ENCODE results near the gene KDM2A.
A peak's percentile ranks its signal among the peaks of the same experiment; 100 is the strongest.

The KDM2A gene

DNA sequence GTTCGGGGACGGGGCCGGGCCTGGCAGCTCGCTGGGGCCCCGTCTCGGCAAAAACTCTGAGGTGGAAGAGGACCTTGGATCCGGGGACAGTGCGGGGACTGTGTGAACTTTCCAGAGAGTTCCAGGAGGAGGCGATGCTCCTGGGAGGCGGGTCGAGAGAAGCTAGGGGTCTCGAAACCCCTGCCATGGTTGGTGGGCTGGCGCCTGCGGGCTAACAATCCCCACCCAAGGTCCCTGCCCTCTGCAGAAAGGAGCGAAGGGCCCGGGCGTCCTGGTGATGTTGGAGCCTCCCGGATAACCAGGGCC is 142.5 kb downstream of the KDM2A start:
- no peak for DNase-seq (ENCODE audit: low read depth)

DNA sequence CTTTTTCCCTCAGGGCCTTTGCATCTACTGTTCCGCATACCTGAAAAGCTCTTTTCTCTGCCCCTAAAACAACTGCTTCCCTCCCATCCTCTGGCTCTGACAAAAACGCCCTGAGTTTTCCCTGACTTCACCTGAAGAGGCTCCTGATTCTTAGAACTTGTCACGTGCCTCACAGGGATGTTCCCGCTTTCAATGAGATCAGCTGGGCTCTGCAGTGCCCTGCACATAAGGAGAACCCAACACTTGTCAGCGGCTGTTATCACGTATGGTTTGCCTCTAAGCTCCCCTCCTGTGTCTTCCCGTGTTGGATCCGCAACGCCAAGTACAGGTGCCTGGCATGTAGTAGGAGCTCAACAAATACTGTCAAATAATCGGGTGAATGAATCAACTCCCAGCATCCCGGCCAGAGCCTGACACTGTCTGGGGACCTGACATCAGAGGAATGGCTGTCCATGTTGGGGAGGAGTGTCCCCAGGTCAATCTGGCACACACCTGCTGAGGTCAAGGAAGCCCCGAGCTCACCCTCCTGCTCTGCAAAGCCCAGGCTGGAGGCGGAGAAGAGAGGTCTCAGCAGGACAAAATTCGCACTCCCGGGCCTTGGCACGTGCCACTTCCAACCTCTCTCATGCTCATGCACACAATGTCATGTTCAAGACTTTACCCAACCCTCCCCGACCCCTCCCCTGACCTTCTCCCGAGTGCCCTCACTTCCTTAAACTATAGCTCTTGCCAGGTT is 143.1 kb downstream of the KDM2A start:
- no peak for DNase-seq (ENCODE audit: low read depth)

DNA sequence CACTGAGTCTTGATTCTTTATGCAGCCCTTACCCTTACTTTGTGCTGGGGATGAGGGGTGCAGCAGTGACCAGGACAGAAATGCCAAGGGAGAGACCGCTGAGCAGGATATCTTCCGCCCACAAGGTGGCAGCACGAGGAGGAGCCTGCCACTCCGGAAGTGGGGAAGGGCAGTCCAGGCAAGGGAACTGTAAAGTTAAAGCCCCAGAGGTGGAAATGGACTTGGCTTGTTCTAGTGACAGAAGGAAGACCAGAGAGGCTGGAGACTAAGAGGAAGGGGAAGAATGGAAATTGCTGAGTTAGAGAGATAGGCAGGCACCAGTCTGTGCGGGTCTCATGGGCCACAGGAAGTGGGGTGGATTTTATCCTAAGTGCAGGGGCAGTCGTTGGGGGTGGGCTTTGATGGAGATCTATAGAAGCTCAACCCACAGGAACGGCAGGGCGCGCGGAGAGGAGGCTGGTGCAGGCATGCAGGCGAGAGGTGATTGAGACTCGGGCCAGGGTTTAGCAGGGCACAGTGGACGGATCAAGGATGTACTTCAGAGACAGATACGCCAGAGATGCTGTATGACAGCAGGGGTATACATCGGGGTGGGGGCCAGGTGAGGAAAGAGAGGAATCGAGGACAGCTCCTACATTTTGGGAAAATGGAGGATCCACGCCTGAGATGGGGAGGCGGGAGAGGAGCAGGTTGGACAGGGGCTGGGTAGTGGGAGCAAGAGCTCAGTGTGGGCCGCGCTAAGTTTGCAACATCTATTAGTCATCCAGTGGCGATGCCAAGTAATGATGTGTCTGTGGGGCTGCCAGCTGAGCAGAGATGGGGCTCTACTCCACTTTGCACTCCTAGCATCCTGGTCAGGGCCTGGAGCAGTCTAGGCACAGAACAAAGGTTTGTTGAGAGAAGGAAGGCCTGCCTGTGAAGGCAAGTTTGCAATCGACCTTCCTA is 143.9 kb downstream of the KDM2A start:
- peak; percentile 57 for DNase-seq (ENCODE audit: low read depth)

DNA sequence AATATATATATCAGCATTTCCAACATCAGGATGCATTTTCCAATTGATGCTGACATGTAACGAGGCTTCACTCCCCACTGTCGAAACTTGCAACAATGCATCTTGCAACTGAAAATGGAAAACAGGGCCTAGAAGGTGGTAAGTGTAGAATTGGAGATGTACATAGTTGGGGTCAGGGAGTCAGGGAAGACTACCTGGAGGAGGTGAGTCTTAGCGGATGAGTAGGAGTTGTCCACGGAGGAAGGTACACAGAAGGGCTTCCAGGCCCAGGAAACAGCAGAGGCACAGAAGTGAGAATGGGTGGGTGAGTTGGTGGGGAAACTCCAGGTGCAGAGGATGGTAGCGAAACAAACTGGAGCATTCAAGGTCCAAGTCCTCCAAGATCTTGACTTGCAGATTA is 145.2 kb downstream of the KDM2A start:
- DNase-seq (ENCODE audit: low read depth), result no peak

DNA sequence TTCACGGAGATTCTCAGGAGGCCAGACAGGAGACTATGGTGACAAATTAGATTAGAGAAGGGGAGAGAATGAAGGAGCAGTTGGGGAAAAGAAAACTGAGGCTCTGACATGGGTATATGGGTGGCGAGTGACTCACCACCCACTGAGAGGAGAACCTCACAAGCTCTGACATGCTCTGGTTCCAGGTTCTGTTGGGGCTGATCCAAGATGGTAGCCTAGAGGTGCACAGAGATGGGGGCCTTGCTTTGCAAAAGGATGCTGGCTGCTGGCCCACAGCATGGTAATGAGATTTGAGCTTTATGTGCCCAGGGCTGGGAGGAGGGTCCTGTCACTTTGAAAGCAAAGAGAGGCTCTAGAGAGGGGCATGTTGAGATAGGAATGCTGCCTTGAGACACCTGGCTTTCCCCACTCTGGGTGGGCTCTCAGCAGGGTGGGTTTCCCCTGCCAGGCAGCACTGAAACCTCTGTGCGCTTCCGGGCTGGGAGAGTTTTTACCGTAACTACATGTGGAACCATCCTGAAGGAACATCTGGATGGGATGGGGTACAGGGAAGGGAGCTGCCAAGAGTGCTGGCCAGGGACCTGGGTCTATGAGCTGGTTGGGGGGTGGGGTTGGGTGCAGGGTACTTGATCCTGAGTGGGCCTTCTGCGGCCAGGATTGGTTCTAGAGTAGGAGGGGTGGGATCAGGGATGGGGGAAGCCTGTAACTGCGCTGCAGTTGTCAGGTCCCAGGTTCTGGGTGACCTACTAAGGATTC is 146.0 kb downstream of the KDM2A start:
- DNase-seq (ENCODE audit: low read depth), result no peak

DNA sequence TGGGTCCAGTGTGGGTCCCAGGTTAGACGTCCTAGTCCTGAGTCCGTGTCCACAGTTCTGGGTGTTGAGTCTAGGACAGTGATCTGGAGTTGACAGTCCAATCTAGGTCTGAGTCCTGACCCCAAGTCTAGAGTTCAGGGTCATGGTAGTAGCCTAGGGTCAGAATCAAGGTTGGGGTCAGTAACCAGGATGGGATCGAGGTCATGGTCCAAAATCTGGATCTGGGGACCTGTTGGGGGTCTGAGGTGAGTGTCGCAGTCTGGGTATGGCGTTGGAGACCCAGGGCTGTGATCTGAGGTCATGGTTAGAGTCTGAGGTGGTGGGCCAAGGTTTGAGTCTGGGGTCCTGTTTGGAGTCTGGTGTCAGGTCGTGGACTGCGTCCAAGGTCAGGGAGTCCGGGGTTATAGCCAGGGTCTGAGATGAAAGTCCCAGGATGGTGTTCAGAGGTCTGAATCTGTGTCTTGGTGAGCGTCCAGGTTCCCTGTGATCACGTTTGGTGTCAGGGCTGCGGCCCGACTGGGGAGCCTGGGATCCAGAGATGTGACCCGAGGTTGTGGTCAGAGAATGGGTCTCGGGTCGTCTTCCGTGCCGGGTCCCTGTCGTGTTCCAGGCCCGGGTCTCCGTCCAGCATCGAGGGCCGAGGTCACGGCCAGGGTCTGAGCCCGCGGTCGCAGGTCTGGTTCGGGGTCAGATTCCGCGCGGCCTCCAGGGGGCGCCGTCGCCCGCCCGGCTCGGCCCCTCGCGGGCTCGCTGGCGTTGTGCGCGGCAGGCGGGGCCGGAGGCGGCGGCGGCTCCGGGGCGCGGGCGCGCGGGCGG is 146.8 kb downstream of the KDM2A start:
- DNase-seq (ENCODE audit: low read depth), result peak; percentile 67

DNA sequence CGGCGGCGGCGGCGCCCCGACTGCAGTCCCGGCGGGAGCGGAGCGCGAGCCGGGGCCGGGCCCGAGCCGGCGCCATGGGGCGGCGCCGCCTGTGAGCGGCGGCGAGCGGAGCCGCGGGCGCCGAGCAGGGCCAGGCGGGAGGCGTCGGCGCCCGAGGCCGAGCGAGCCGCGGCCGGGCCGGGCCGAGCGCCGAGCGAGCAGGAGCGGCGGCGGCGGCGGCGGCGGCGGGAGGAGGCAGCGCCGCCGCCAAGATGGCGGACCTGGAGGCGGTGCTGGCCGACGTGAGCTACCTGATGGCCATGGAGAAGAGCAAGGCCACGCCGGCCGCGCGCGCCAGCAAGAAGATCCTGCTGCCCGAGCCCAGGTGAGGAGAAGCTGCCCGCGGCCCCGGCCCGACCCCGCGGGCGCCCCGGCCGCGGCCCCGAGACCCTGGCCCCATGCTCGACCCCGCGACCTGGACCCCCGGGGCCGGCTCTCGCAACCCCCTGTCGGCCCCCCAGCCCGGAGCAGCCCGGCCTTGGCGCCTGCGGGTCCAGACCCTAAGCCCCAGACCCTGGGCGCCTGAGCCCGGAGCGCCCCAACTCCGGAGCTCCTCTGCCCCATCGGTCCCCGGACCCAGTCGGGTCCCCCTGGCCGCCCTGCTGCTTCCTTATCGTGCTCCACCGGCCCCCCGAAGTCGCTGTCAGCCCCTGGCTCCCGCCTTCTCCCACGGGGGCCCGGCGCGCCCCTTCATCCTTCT is 147.6 kb downstream of the KDM2A start, which contains the start of gene GRK2:
Gene GRK2, plus strand, starts transcription at position 25 of the 739 bp plus-strand sequence. Its CDS starts 227 bp downstream, at position 252.
- DNase-seq (ENCODE audit: low read depth), result no peak

DNA sequence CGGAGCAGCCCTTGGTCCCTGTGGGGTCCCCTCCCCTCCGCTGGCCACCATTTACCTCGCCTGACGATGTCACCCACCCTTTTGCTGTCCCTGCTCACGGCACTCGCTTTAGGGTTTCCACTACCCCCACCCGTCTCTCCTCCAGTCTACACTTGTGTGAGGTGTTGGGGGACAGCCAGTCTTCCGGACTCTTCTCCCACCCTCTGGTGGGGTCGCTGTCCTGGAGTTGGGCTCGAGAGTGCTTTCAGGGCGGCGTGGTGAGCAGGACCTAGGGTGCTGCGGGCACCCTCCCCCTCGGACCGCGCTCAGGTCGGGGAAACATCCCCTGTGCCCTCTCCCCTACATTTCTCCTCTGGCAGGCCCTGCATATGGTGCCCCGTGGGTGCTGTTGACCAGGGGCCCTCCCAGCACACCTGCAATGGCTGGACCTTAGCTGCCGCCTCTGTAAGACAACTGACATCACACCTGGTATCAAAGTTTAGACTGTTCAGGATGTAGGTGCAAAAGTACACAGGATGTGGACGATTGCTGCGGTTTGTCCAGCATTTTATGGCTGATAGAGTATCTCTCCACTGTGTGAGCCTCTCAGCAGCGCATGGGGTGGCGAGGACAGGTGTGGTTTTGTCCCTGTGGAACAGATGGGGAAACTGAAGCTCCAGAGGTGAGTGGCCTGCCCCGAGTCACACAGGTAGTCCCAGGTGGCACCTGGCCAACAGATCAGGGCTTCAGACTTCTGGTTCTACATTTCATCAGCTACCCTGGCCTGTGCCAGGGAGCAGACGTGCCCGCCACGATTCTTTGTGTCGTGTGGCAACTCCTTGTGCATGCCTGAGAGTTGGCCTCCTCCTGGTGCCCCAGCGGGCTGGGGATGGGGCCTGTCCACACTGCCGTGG is 148.4 kb downstream of the KDM2A start:
- DNase-seq (ENCODE audit: low read depth), result no peak

DNA sequence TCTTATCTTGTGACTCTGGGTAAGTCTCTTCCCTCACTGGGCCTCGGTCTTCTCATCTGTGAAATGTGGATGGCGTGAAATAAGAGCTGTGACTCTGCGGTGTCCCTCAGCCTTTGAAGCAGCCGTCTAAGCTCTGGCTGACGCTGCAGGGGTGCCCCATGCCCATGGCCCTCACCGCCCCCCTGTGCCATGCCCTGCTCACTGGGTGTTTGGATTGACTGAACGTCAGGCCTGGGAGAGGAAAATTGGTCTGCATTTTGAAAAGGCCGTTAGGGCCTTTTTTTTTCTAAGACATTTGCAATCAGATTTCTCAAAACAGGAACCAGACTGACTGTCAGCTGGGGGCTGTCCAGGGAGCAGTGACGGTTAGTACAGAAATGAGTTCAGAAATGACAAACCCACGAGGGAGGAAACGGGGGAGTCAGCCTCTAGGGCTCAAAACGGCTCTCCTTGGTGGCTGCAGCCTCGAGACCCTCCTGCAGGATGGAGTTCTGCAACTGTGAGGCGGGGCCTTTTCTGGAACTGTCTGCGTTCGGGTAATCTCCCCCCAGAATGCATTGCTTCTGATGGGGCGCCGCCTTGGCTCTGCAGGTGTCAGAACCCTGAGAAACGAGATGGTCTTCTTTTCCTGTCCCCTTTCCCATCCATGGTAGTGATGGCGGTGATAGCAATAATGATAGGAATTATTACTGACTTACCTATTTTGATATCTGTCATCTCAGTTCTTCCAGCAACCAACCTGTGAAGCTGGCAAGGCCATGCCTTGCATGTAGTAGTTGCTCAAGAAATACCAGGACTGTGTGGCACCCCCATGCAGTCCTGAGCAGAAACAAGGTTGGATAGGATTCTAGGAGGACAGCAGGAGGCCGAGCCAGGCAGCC is 149.3 kb downstream of the KDM2A start:
- DNase-seq (ENCODE audit: low read depth), result no peak

DNA sequence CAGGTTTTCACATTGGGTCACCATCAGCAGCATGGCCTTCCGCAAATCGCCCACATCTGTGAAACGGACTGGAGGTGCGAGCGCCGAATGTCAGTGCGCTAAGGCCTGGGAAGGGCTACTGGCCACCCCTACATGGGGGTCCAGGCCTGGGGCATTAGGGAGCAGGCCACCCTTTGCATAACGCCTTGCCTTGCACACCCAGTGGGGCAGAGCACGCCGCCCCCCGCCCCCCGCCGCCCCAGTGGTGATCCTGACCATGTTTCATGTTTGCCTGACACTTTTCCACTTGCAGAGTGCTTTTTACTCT is 149.9 kb downstream of the KDM2A start:
- DNase-seq (ENCODE audit: low read depth), result no peak

DNA sequence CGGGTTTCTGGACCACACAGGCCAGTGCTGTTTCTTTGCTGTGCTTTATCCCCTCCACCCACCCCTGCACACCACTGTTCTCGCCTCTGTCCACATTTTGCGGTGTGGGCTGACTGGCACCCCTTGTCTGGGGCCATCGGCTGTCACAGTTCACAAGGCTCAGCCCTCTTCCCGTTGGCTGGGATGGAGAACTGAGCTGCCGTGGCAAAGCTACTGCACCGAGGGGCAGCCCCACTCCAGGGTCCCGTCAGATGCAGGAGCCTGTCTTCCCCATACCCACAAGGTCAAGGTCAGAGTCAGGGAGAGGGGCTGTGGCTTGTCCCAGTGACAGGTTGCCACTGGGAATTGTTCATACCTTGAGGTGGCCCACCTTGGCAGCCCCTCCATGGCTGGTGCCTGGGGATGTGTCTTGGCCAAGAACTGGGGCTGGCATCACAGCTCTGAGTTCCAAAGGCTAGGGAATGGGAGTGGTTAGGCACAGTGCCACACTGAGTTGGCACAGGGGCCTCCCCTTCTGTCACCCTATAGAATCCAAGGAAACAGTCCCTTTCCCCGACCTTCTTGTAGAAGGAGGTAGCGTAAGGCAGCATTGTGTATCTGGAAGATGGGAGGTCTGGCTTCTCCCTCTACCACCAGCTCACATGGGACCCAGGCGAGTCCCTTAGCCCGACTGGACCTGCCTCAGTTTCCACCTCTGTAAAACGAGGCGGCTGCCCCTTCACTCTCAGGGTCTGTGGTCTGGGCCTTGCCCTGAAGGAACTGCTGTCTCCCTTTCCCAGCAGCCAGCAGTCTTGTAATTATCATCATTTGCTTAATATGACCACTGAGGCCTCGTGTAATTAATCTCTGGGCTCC is 150.6 kb downstream of the KDM2A start:
- no peak for DNase-seq (ENCODE audit: low read depth)

DNA sequence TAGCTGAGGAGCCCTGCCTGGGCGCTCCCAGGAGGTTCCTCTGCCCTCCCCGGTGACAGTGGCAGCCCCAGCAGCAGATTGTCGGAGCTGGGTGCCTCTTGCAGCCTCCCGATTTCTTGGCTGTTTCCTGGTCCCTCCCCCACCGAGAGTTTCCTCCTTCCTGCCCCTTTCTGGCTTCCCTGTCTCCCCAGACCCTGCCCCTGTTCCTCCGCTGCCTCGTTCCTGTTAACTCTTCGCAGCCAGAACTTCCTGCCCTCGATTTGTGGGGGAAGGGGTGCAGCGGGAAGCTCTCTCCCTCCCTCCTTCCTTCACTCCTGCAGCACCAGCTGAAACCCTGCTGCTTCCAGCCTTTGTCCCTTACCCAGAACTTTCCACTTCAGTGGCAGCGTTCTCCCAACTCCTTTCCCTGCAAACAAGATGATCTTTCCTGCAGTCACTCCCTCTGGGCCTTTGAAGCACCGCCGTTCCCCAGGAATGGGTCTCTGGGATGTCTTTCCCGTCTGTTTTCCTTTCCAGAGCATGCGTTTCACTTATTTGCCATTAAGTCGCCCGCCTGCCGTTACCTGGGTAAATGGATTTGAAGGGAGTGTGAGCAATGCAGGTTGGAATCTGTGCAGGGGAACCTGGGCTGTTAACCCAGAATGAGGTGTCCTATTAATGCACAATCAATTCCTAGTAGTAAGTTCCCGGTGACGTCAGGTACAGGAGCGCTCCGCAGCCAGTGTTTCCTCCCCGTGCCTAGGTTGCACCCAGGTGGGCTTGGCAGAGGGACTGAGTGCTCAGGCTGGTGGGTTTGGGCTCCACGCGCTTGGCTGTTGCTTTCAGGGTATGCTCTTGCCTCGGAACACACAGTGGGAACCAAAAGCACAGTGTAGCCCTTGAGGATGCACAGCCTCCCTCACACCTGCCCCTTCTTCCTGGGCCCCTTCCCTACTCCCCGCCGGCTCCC is 151.5 kb downstream of the KDM2A start:
- DNase-seq (ENCODE audit: low read depth), result no peak

DNA sequence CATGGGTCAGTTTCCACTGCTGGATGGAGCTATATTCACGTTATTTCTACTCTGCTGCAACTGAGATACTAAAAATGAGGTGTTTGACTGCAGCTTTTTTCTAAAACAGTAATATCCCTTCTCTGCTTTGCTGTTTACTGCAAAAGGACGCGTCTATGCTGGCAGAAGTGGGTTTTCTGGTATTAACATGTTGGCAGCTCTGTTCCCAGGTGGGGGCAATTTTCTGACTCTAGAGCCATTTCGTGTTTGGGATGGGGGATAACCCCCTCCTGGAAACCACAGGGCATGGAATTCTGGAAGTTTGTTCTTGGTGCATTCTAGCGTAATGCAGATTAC is 152.1 kb downstream of the KDM2A start:
- no peak for DNase-seq (ENCODE audit: low read depth)

DNA sequence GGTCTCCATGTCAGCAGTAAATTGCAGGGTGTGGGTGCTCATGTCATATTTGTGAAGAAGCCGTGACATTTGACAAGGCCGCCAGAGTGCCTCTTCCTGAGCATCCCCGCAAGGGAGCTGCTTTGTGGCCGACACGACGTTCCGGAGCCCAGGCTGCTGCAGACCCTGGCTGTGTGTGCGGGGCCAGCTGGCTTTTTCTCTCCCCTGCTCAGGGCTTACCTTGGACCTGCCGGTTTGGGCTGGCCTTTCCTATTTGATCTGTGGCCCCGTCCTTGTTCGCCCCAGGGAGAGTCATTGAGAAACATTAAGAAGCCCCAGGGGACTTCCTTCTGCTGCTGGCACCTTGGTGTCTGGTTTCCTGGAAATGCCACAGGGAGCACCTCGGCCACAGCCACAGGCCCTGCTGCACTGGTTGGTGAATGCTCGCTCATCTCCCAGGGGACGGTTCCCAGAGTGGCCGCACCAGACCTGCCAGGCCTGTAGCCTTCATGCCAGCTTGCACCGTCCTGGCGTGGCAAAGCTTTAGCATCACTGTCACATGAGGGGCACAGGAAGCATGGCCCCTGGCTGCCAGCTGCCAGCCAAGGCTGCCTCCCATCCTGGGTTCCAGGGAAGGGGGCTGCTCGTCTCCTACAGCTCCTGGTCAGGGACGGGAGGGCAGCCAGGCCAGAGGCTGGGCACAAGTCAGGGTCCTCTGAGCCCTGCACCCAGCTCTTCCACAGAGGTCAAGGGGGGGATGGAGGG is 152.7 kb downstream of the KDM2A start:
- no peak for DNase-seq (ENCODE audit: low read depth)

DNA sequence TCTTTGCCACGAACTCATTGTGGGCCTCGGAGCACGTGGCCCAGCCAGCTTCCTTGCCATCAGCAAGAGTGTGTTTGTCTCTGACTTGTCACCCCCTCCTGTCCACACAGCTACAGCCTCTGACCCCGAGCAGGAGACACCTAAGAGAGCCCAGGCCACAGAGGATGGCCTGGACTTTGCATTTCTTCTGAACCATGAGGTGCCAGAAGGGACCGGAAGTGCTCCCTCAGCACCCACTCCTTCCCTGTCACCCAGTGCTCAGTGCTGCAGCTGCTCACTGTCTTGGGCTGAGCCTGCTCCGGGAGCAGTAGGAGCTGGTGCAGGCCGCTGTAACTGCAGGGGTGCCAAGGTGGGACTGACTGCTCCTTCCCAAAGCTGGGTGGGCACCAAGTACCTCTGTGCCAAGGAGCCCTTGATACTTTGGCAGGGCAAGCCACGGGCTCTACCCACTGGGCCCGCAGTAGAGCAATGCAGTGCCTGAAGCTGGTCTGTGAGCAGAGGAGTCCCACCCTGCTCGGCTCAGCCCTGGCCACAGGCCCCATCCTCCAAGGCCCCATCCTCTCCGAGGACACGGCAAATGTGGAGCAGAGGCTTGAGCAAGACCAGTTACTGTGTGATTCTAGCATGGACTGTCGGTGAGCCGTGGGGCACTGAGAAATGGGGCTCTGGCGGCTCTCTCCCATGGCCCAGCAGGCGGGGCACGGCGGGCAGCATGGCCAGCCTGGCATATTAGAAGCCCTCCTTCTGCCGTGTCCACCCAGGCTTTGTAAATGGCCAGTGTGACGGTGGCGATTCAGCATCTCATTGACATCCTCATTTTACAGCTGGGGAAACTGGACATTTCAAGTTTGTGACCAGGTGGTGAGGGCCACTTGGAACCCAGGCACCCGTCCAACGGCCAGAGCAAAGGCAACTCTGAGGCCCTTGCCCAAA is 153.5 kb downstream of the KDM2A start:
- no peak for DNase-seq (ENCODE audit: low read depth)
